ENCODE measurements around the gene COX6A2. TPM values are rescaled to one million over a fixed set of nuclear protein-coding genes. Genes with fewer than 3 reads are reported as not detected.

The COX6A2 gene
- polyA plus RNA-seq, 1 donor from 2014 or later = not detected

- no peak overlapping the region for H2AFZ ChIP-seq (ENCODE audit: low read depth, low read length)
- peaks cover 86% of the 10 kb centered on the region for H3K27me3 ChIP-seq (ENCODE audit: insufficient read depth, low read depth, low read length)
- H3K9me3 ChIP-seq (ENCODE audit: low read length) = no peaks in the 10 kb centered on the region
- H3F3A ChIP-seq (ENCODE audit: insufficient read depth, low read length, poor library complexity, severe bottlenecking) = no peaks in the 10 kb centered on the region
- no peak overlapping the region for H3K27ac ChIP-seq (ENCODE audit: low read length)
- no peaks in the 10 kb centered on the region for H3K79me2 ChIP-seq (replicated peaks; ENCODE audit: insufficient read depth, low read length)
- H3K4me2 ChIP-seq (ENCODE audit: low read length) = no peak overlapping the region
- no peak overlapping the region for H3K9ac ChIP-seq (ENCODE audit: low read length)
- H3K9me2 ChIP-seq (ENCODE audit: insufficient read depth, low read length) = no peaks in the 10 kb centered on the region
- no peaks in the 10 kb centered on the region for H3K36me3 ChIP-seq (ENCODE audit: insufficient read depth, low read length)
- H3K4me3 ChIP-seq (ENCODE audit: low read length) = no peak overlapping the region
- TF ChIP-seq TAF1 (IDR thresholded peaks at IDR 0.05; ENCODE audit: low read depth) = no peak
- TF ChIP-seq REST (IDR thresholded peaks at IDR 0.05; ENCODE audit: borderline replicate concordance) = no peak
- TF ChIP-seq CTCF (IDR thresholded peaks at IDR 0.05; ENCODE audit: poor library complexity, severe bottlenecking) = no peak
- TF ChIP-seq EZH2 (IDR thresholded peaks at IDR 0.05; ENCODE audit: borderline replicate concordance, insufficient read depth, low read length, poor library complexity, severe bottlenecking) = no peak
- no peak for TF ChIP-seq MXI1 (conservative IDR thresholded peaks at IDR 0.05; ENCODE audit: poor library complexity, severe bottlenecking)
- no peak for TF ChIP-seq SMC3 (conservative IDR thresholded peaks at IDR 0.05; ENCODE audit: poor library complexity)
- TF ChIP-seq EP300 (conservative IDR thresholded peaks at IDR 0.05; ENCODE audit: poor library complexity, severe bottlenecking) = no peak
- TF ChIP-seq POLR2AphosphoS5 (IDR thresholded peaks at IDR 0.05) = no peak
- no peak for TF ChIP-seq RAD21 (conservative IDR thresholded peaks at IDR 0.05)
- no peaks in the 10 kb centered on the region for H4K20me1 ChIP-seq (ENCODE audit: insufficient read depth)
Measured at GRCh38 chr16:31474773-31475738, 46.9 kb upstream of the COX6A2 start.

GRCh38 chr16:31474173-31474714 is 46.1 kb upstream of the COX6A2 start:
- TF ChIP-seq EP300 (conservative IDR thresholded peaks at IDR 0.05; ENCODE audit: poor library complexity, severe bottlenecking) (no peak), MXI1 (conservative IDR thresholded peaks at IDR 0.05; ENCODE audit: poor library complexity, severe bottlenecking) (no peak), TAF1 (IDR thresholded peaks at IDR 0.05; ENCODE audit: low read depth) (no peak), POLR2AphosphoS5 (IDR thresholded peaks at IDR 0.05) (no peak), REST (IDR thresholded peaks at IDR 0.05; ENCODE audit: borderline replicate concordance) (no peak), RAD21 (conservative IDR thresholded peaks at IDR 0.05) (no peak), CTCF (IDR thresholded peaks at IDR 0.05; ENCODE audit: poor library complexity, severe bottlenecking) (no peak)
- H3K9ac ChIP-seq (ENCODE audit: low read length) = no peak overlapping the region
- H3K4me2 ChIP-seq (ENCODE audit: low read length) = no peak overlapping the region

More at GRCh38 chr16:31474173-31474714, 46.1 kb upstream of the COX6A2 start:
- H2AFZ ChIP-seq (ENCODE audit: low read depth, low read length) = no peak overlapping the region
- no peaks in the 10 kb centered on the region for H3F3A ChIP-seq (ENCODE audit: insufficient read depth, low read length, poor library complexity, severe bottlenecking)
- H3K27ac ChIP-seq (ENCODE audit: low read length) = no peak overlapping the region
- no peaks in the 10 kb centered on the region for H3K36me3 ChIP-seq (ENCODE audit: insufficient read depth, low read length)
- H3K4me3 ChIP-seq (ENCODE audit: low read length) = no peak overlapping the region
- H4K20me1 ChIP-seq (ENCODE audit: insufficient read depth) = no peaks in the 10 kb centered on the region
- H3K9me2 ChIP-seq (ENCODE audit: insufficient read depth, low read length) = no peaks in the 10 kb centered on the region
- H3K79me2 ChIP-seq (replicated peaks; ENCODE audit: insufficient read depth, low read length) = no peaks in the 10 kb centered on the region
- H3K9me3 ChIP-seq (ENCODE audit: low read length) = no peaks in the 10 kb centered on the region
- peaks cover 79% of the 10 kb centered on the region for H3K27me3 ChIP-seq (ENCODE audit: insufficient read depth, low read depth, low read length)

Data from neural cell (in vitro differentiated cells).